ENCODE data around the gene TIGD3.
"Not testable (repeated sequence)": the region's sequence is repeated elsewhere in the genome, so short reads cannot be mapped to it uniquely, and the experiment has no call there.

The TIGD3 gene

GRCh38 chr11:65327021-65327420 is 27.5 kb upstream of the TIGD3 start:
- no peak for DNase-seq (ENCODE audit: low read depth)
- no peak for TF ChIP-seq CTCF (IDR thresholded peaks at IDR 0.05; ENCODE audit: control insufficient read depth, extremely low read depth, insufficient read depth)
- H3K4me3 ChIP-seq (ENCODE audit: low read depth, low read length), result no peak overlapping the region

- TF ChIP-seq CTCF (IDR thresholded peaks at IDR 0.05; ENCODE audit: control insufficient read depth, extremely low read depth, insufficient read depth), result no peak
- H3K4me3 ChIP-seq (ENCODE audit: low read depth, low read length), result no peak overlapping the region
- no peak for DNase-seq (ENCODE audit: low read depth)
Measured at GRCh38 chr11:65329478-65329877, 25.1 kb upstream of the TIGD3 start.

GRCh38 chr11:65329944-65330403 is 24.6 kb upstream of the TIGD3 start:
- H3K4me3 ChIP-seq (ENCODE audit: low read depth, low read length), result no peak overlapping the region

DNA sequence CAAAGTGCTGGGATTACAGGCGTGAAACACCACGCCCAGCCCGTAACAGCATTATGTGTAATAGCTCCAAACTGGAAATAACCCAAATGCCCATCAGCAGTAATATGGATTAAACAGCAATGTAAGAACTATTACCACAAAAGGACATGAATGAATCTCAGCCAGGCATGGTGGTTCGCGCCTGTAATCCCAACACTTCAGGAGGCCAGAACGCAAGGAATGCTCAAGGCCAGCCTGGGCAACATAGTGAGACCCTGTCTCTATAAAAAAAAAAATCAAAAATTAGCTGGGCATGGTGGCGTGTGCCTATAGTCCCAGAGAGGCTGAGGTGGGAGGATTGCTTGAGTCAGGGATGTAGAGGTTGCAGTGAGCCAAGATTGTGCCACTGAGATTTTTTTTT is 24.0 kb upstream of the TIGD3 start:
- TF ChIP-seq CTCF (IDR thresholded peaks at IDR 0.05; ENCODE audit: control insufficient read depth, extremely low read depth, insufficient read depth), result no peak
- H3K4me3 ChIP-seq (ENCODE audit: low read depth, low read length), result no peak overlapping the region
- DNase-seq (ENCODE audit: low read depth), result no peak

More at GRCh38 chr11:65329944-65330403, 24.6 kb upstream of the TIGD3 start:
- peak; percentile 73 for TF ChIP-seq CTCF (IDR thresholded peaks at IDR 0.05; ENCODE audit: control insufficient read depth, extremely low read depth, insufficient read depth)
- DNase-seq (ENCODE audit: low read depth), result peak; percentile 73

DNA sequence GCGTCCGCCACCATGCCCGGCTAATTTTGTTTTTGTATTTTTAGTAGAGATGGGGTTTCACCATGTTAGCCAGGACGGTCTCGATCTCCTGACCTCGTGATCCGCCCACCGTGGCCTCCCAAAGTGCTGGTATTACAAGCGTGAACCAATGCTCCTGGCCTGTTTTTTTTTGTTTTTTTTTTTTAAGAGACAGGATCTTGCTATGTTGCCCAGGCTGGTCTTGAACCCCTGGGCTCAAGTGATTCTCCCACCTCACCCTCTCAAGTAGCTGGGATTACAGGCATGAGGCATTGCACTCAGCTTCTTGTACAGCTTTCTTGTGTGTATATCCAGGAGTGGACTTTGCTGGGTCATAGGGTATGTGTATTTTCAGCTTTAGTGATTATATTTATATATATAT is 22.0 kb upstream of the TIGD3 start:
- H3K4me3 ChIP-seq (ENCODE audit: low read depth, low read length); DNase-seq (ENCODE audit: low read depth): not testable (repeated sequence)

DNA sequence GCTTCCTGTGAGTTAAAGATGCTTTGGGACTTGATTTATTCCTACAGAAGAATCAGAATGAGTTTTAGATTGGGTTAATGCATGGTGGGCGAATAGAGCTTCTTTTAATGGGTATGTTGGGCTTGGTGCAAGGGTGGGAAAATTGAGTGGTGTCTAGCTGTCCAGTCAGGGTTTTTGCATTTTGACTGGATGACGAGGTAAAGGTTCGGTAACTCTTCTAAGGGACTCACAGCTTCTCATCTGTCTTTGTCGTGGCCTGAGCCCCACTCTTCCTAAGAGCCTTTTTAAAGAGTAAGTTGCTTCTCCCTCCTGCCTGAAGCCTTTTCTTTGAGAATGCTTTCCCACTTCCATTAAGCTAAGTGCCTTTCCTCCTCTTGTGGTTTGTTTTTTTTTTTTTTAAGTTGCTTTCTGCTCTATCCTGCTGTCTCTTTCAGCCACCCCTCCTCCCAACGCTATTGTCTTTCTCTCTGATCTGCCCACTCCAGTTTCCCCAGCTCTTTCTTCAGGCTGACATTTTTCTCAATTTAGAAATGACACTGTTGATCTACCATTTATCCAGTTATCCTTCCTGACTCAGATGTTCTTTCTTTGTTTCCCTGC is 19.8 kb upstream of the TIGD3 start:
- H3K4me3 ChIP-seq (ENCODE audit: low read depth, low read length), result peak overlapping the region; percentile 98
- no peak for TF ChIP-seq CTCF (IDR thresholded peaks at IDR 0.05; ENCODE audit: control insufficient read depth, extremely low read depth, insufficient read depth)
- DNase-seq (ENCODE audit: low read depth), result no peak

DNA sequence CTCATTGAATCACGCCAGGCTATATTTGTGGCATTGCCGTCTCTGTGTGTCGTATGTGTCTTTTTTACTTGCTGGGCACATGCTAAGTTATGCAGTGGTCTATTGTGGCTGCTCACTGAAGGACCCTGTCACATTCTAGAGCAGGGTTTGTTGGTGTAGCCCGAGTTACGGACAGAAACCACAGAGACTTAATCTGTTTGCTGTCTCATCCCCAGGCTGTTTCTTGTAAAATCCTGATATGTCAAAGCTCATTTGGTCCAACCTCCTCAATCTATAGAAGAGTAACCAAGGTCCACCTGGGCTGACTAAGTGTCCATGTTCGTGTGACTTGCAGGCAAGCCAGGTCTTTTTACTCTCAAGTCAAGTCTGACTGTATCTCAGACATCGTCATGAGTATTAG is 15.9 kb upstream of the TIGD3 start:
- no peak for DNase-seq (ENCODE audit: low read depth)
- H3K4me3 ChIP-seq (ENCODE audit: low read depth, low read length), result no peak overlapping the region
- no peak for TF ChIP-seq CTCF (IDR thresholded peaks at IDR 0.05; ENCODE audit: control insufficient read depth, extremely low read depth, insufficient read depth)

Measured in LNCaP clone FGC (cell line).